ENCODE results near the gene SMYD3. TPM values are rescaled to one million over a fixed set of nuclear protein-coding genes. Genes with fewer than 3 reads are reported as not detected.

The SMYD3 gene
- polyA plus RNA-seq, 2 of the 4 experiments (the other 2 are of a cell fraction) = 18.2 to 35.2 TPM

- no peak for ATAC-seq
These were observed 211.1 kb downstream of the SMYD3 start for GRCh38 chr1:246295968-246296367.

GRCh38 chr1:246295340-246295739 lies 211.7 kb downstream of the SMYD3 start:
- no peak for FAIRE-seq
- POLR2A ChIA-PET = no interaction called here
- Histone ChIP-seq H3K27ac (no peak overlapping the region), H3K4me2 (no peak overlapping the region), H3K4me3 (no peak overlapping the region), H3K9me3 (no peaks in the 10 kb centered on the region), H3K4me1 (peaks cover 6% of the 10 kb centered on the region; the same call in 1 of the 3 replicates)
- WGBS (ENCODE audit: missing lambda C conversion rate) = 94% methylated on average over 2 of the region's 2 CpGs
- ATAC-seq = no peak
- DNase-seq (ENCODE audit: low read depth in 1 of 2, low spot score in 1 of 2) = no peak
- no peak for TF ChIP-seq GATA3 (IDR thresholded peaks at IDR 0.05; ENCODE audit: borderline replicate concordance)
- no peak for TF ChIP-seq SMC3 (IDR thresholded peaks at IDR 0.05)
- no peak for TF ChIP-seq FOSL2 (IDR thresholded peaks at IDR 0.05)
- no peak for TF ChIP-seq FOSL2 (CRISPR knock-in tag; IDR thresholded peaks at IDR 0.05)
- no peak for TF ChIP-seq TFCP2L1 (CRISPR knock-in tag; IDR thresholded peaks at IDR 0.05)
- TF ChIP-seq RARB (CRISPR knock-in tag; IDR thresholded peaks at IDR 0.05) = no peak
- no peak for TF ChIP-seq HOXA7 (CRISPR knock-in tag; IDR thresholded peaks at IDR 0.05)
- TF ChIP-seq ZC3H11A (IDR thresholded peaks at IDR 0.05) = no peak
- no peak for TF ChIP-seq MAFK (IDR thresholded peaks at IDR 0.05; ENCODE audit: partially characterized antibody)
- CTCF ChIA-PET = no interaction called here

More at GRCh38 chr1:246295968-246296367, 211.1 kb downstream of the SMYD3 start:
- FAIRE-seq (no peak), DNase-seq (ENCODE audit: low read depth in 1 of 2, low spot score in 1 of 2) (no peak)
- ChIA-PET CTCF (no interaction called here), POLR2A (no interaction called here)
- no peak for TF ChIP-seq KDM5A (IDR thresholded peaks at IDR 0.05)
- TF ChIP-seq CTCF (IDR thresholded peaks at IDR 0.05) = no peak
- no peak for TF ChIP-seq ZSCAN20 (CRISPR knock-in tag; IDR thresholded peaks at IDR 0.05)
- TF ChIP-seq JUN (IDR thresholded peaks at IDR 0.05) = no peak
- TF ChIP-seq NR3C1 (IDR thresholded peaks at IDR 0.05) = no peak
- no peak for TF ChIP-seq RCOR1 (IDR thresholded peaks at IDR 0.05; ENCODE audit: low read depth, low read length)
- TF ChIP-seq PHF8 (IDR thresholded peaks at IDR 0.05; ENCODE audit: borderline replicate concordance, low read depth) = no peak
- TF ChIP-seq USF2 (IDR thresholded peaks at IDR 0.05) = no peak
- no peak for TF ChIP-seq POLR2AphosphoS2 (conservative IDR thresholded peaks at IDR 0.05; ENCODE audit: low read length)
- TF ChIP-seq TP53 (CRISPR knock-in tag; IDR thresholded peaks at IDR 0.05) = no peak
- no peak for TF ChIP-seq ESRRA (IDR thresholded peaks at IDR 0.05; ENCODE audit: borderline replicate concordance, low read length)
- TF ChIP-seq FOSL2 (IDR thresholded peaks at IDR 0.05) = no peak
- no peak for TF ChIP-seq FOSL2 (CRISPR knock-in tag; IDR thresholded peaks at IDR 0.05)
- TF ChIP-seq RNF2 (IDR thresholded peaks at IDR 0.05; ENCODE audit: borderline replicate concordance, low read depth) = no peak
- no peak for TF ChIP-seq BCL3 (IDR thresholded peaks at IDR 0.05)
- TF ChIP-seq SREBF2 (IDR thresholded peaks at IDR 0.05) = no peak
- no peak for TF ChIP-seq EHMT2 (IDR thresholded peaks at IDR 0.05; ENCODE audit: low read depth)
- no peak for TF ChIP-seq HEYL (CRISPR knock-in tag; IDR thresholded peaks at IDR 0.05)
- no peak for TF ChIP-seq HOXA7 (CRISPR knock-in tag; IDR thresholded peaks at IDR 0.05)
- TF ChIP-seq RARB (CRISPR knock-in tag; IDR thresholded peaks at IDR 0.05) = no peak
- TF ChIP-seq FOXS1 (CRISPR knock-in tag; IDR thresholded peaks at IDR 0.05) = no peak
- Histone ChIP-seq H3K4me2 (no peak overlapping the region), H3K4me3 (no peak overlapping the region), H3K9me3 (no peaks in the 10 kb centered on the region), H3K4me1 (peaks cover 8% of the 10 kb centered on the region), H3K27ac (no peak overlapping the region)
- WGBS (ENCODE audit: missing lambda C conversion rate) = 87% methylated on average over 5 of the region's 5 CpGs
